Measurements from ENCODE around the gene PLAC9.
"Not testable (repeated sequence)": the region's sequence is repeated elsewhere in the genome, so short reads cannot be mapped to it uniquely, and the experiment has no call there.

DNA sequence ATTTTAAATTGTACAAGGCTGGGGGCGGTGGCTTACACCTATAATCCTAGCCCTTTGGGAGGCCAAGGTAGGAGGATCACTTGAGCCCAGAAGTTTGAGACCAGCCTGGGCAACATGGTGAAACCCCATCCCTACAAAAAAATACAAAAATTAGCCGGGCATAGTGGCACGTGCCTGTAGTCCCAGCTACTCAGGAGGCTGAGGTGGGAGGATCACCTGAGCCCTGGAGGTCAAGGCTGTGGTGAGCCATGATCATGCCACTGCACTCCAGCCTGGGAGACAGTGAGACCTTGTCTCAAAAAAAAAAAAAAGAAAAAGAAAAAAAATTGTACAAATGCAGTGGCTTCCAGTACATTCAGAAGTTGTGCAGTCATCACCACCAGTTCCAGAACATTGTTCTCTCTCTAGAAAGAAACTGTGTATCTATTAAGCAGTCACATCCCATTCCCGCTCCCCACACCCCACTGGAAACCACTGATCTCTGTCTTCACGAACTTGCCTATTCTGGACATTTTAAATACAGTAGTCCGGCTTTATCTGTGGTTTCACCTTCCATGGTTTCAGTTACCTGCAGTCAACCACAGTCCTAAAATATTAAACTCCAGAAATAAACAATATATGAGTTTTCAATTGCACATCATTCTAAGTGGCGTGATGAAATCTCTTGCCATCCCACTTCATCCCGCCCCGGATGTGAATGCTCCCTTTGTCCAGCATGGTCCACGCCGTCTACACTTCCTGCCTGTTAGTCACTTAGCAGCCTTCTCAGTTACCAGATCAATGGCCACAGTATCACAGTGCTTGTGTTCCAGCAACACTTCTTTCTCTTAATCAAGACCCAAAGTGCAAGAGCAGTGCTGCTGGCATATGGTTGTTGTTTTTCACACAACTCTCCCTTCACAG is 13.1 kb downstream of the PLAC9 start:
- not testable (repeated sequence) for TF ChIP-seq CTCF (IDR thresholded peaks at IDR 0.05; ENCODE audit: low read depth, low read length, poor library complexity, severe bottlenecking); EZH2phosphoT487 (IDR thresholded peaks at IDR 0.05; ENCODE audit: borderline replicate concordance, low read length)
